ENCODE measurements around the gene RSPH1. TPM values are rescaled to one million over a fixed set of nuclear protein-coding genes. Genes with fewer than 3 reads are reported as not detected.

Gene RSPH1
- total RNA-seq, 1 experiment from 2014 or later, result 0.31 TPM

DNA sequence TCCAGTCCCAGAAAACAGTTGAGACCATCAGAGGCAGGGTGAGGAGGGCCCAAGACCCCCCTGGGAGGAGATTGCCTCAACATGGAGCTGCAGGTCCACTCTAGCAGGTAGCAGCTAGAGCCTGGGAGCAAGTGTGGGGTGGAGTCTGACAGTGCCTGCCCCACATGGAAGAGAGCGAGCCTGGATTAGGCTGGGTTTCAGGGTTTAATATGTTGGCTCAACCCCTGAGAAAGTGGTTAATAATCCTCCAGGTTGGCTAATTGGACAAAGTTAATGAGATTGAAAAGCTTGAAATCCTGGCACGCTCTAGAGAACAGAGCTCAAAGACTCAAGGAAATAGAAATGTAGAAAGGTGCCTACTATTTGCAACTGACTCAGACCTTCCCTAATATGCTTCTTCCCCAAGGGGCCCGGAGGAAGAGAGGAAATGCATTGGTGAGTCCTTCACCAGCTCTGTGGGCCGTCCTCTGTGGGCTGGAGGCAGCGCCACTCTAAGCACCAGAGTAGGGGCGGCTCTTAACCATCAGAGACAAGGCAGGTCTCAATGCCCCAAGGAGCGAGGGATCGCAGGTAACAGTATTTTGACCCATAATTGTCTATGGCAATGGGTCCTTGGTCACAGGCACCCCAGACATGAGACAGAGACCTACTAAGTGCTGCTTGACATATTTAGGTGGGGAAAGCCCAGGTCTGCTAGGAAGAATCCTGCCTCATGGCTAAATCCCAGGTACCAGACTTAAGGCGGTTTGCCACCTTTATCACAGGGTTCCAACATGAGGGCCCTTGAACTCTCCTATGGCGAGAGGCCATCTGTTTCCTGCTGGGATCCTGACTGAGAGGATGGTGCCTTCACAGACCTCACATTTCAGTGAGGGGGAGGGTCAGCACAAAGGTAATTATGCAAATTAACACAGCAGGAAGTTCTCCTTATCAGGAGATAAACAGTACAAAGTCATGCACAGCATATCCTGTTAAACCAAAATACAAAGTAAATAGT is 33.8 kb downstream of the RSPH1 start:
- Histone ChIP-seq H2BK12ac (ENCODE audit: insufficient read length, low read depth, low read length) (no peak overlapping the region), H3K79me2 (ENCODE audit: insufficient read depth, low read length) (no peaks in the 10 kb centered on the region), H3K23ac (ENCODE audit: insufficient read length, low read depth, low read length) (no peak overlapping the region), H2BK120ac (ENCODE audit: low read depth, low read length, poor library complexity, severe bottlenecking) (no peak overlapping the region), H4K20me1 (ENCODE audit: control insufficient read depth, insufficient read depth, insufficient read length) (no peaks in the 10 kb centered on the region), H2BK15ac (ENCODE audit: low read depth, low read length) (no peak overlapping the region), H3K56ac (ENCODE audit: insufficient read length, low read depth, low read length) (no peak overlapping the region), H4K8ac (replicated peaks; ENCODE audit: insufficient read length, low read depth, low read length) (no peak overlapping the region), H2BK5ac (ENCODE audit: insufficient read length, low read length) (no peak overlapping the region), H3K9me3 (ENCODE audit: control insufficient read depth, low read depth, low read length) (no peaks in the 10 kb centered on the region), H3K79me1 (ENCODE audit: insufficient read depth, low read depth, low read length, poor library complexity, severe bottlenecking) (no peaks in the 10 kb centered on the region), H3K27ac (ENCODE audit: insufficient read length, low read depth, low read length) (no peak overlapping the region), H3K27me3 (ENCODE audit: insufficient read depth, low read length) (no peaks in the 10 kb centered on the region), H3K9ac (ENCODE audit: extremely low read depth, insufficient read length, low read length) (no peak overlapping the region), H3K23me2 (ENCODE audit: insufficient read length, low read depth, low read length, poor library complexity, severe bottlenecking) (no peaks in the 10 kb centered on the region), H3K4ac (ENCODE audit: low read depth, low read length) (no peak overlapping the region), H3K4me2 (ENCODE audit: insufficient read depth, insufficient read length, low read length) (no peak overlapping the region), H3K14ac (ENCODE audit: insufficient read depth, low read length) (no peak overlapping the region), H4K5ac (ENCODE audit: insufficient read length, low read depth, low read length) (no peak overlapping the region), H2AFZ (ENCODE audit: low read length) (no peak overlapping the region), H2AK5ac (ENCODE audit: insufficient read length, low read length) (no peak overlapping the region), H2BK20ac (ENCODE audit: low read depth, low read length, poor library complexity, severe bottlenecking) (no peak overlapping the region), H3T11ph (ENCODE audit: low read length) (no peak overlapping the region), H3K4me1 (ENCODE audit: insufficient read depth, low read length) (peaks cover 7% of the 10 kb centered on the region; the same call in 1 of the 2 replicates), H3K18ac (ENCODE audit: insufficient read length, low read depth, low read length) (peak overlapping the region; percentile 61), H4K91ac (ENCODE audit: insufficient read length, low read depth, low read length) (no peak overlapping the region)
- no CpG with 5 or more reads among the region's 10 CpGs for WGBS (ENCODE audit: extremely low coverage, insufficient read length, low lambda C conversion rate)
- H3K27me3 Mint-ChIP-seq (ENCODE audit: low read depth), result peaks cover 10% of the 10 kb centered on the region
- no peak overlapping the region; a peak in 1 of 7 replicates for H3K27ac Mint-ChIP-seq
- peaks cover 6 to 8% of the 10 kb centered on the region in 2 experiments; a peak in 4 of 5 replicates for H3K9me3 Mint-ChIP-seq
- TF ChIP-seq, protein P1, sequence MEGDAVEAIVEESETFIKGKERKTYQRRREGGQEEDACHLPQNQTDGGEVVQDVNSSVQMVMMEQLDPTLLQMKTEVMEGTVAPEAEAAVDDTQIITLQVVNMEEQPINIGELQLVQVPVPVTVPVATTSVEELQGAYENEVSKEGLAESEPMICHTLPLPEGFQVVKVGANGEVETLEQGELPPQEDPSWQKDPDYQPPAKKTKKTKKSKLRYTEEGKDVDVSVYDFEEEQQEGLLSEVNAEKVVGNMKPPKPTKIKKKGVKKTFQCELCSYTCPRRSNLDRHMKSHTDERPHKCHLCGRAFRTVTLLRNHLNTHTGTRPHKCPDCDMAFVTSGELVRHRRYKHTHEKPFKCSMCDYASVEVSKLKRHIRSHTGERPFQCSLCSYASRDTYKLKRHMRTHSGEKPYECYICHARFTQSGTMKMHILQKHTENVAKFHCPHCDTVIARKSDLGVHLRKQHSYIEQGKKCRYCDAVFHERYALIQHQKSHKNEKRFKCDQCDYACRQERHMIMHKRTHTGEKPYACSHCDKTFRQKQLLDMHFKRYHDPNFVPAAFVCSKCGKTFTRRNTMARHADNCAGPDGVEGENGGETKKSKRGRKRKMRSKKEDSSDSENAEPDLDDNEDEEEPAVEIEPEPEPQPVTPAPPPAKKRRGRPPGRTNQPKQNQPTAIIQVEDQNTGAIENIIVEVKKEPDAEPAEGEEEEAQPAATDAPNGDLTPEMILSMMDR (conservative IDR thresholded peaks at IDR 0.05), result no peak
- no peak overlapping the region for H3K4me3 Mint-ChIP-seq
- peaks cover 0 to 2% (median 0%) of the 10 kb centered on the region in 3 experiments; a peak in 2 of 7 replicates for H3K36me3 Mint-ChIP-seq (ENCODE audit: insufficient read depth in 1 of 3, low read depth in 3 of 3)
- peaks cover 57 to 64% of the 10 kb centered on the region in 2 experiments for H3K4me1 Mint-ChIP-seq
- peak; percentile 30 for DNase-seq

Data from H9 (cell line).